HepG2 (cell line): ENCODE data around the gene FAM118A. TPM values are rescaled to one million over a fixed set of nuclear protein-coding genes. Genes with fewer than 3 reads are reported as not detected.
A peak's percentile ranks its signal among the peaks of the same experiment; 100 is the strongest.

Source experiments
- GATAD1 ChIP-seq: IDR thresholded peaks from 2 replicates; pipeline ENCODE4 v1.6.1; 2016; ENCODE audit warnings: missing genetic modification reagents, missing compliant biosample characterization
- GTF2F1 ChIP-seq: fragments of 150-350 bp; IDR thresholded peaks from 2 replicates; pipeline ENCODE4 v1.6.1; 2014; ENCODE audit warnings: low read length
- HCFC1 ChIP-seq: fragments of 150-350 bp; IDR thresholded peaks from 2 replicates; pipeline ENCODE4 v1.6.1; 2014; ENCODE audit warnings: low read depth, low read length
- LBX2 ChIP-seq: sonication (generic); formaldehyde crosslinking; IDR thresholded peaks from 2 replicates; pipeline ENCODE4 v1.5.0; 2020; ENCODE audit warnings: missing genetic modification reagents, mild to moderate bottlenecking, borderline replicate concordance
- MATR3 ChIP-seq: sonication (generic); formaldehyde crosslinking; IDR thresholded peaks from 2 replicates; pipeline ENCODE4 v1.4.0; 2020; ENCODE audit warnings: missing genetic modification reagents
- NFIC ChIP-seq: IDR thresholded peaks from 2 replicates; pipeline ENCODE4 v1.6.1; 2012; ENCODE audit warnings: mild to moderate bottlenecking, low read length, inconsistent platforms
- NR0B2 ChIP-seq: sonication (generic); formaldehyde crosslinking; IDR thresholded peaks from 2 replicates; pipeline ENCODE4 v1.4.0; 2020; ENCODE audit warnings: mild to moderate bottlenecking, missing genetic modification reagents
- PAF1 ChIP-seq: IDR thresholded peaks from 2 replicates; pipeline ENCODE4 v1.6.1; 2016; ENCODE audit warnings: missing genetic modification reagents, missing compliant biosample characterization
- RARG ChIP-seq: sonication (generic); formaldehyde crosslinking; IDR thresholded peaks from 2 replicates; pipeline ENCODE4 v1.4.0; 2020; ENCODE audit warnings: low read depth, mild to moderate bottlenecking, missing genetic modification reagents
- SAP130 ChIP-seq: IDR thresholded peaks from 2 replicates; pipeline ENCODE4 v1.6.1; 2016; ENCODE audit warnings: low read depth
- SMAD3 ChIP-seq: sonication (generic); formaldehyde crosslinking; IDR thresholded peaks from 2 replicates; pipeline ENCODE4 v1.4.0; 2020; ENCODE audit warnings: missing genetic modification reagents
- ZC3H4 ChIP-seq: sonication (generic); formaldehyde crosslinking; IDR thresholded peaks from 2 replicates; pipeline ENCODE4 v1.4.0; 2020; ENCODE audit warnings: missing genetic modification reagents, borderline replicate concordance
- ZNF101 ChIP-seq: sonication (generic); formaldehyde crosslinking; IDR thresholded peaks from 2 replicates; pipeline ENCODE4 v1.4.0; 2020; ENCODE audit warnings: mild to moderate bottlenecking, low read depth, missing genetic modification reagents, borderline replicate concordance
- ZNF17 ChIP-seq: sonication (generic); formaldehyde crosslinking; IDR thresholded peaks from 2 replicates; pipeline ENCODE4 v1.5.0; 2020; ENCODE audit warnings: mild to moderate bottlenecking, missing genetic modification reagents
- ZNF180 ChIP-seq: sonication (generic); formaldehyde crosslinking; IDR thresholded peaks from 2 replicates; pipeline ENCODE4 v1.4.0; 2020; ENCODE audit warnings: low read depth, missing genetic modification reagents, borderline replicate concordance
- ZNF326 ChIP-seq: sonication (generic); formaldehyde crosslinking; IDR thresholded peaks from 2 replicates; pipeline ENCODE4 v1.4.0; 2020; ENCODE audit warnings: missing genetic modification reagents, borderline replicate concordance
- ZNF331 ChIP-seq: sonication (generic); formaldehyde crosslinking; IDR thresholded peaks from 2 replicates; pipeline ENCODE4 v1.4.0; 2020; ENCODE audit warnings: missing genetic modification reagents
- ZNF350 ChIP-seq: sonication (generic); formaldehyde crosslinking; IDR thresholded peaks from 2 replicates; pipeline ENCODE4 v1.4.0; 2020; ENCODE audit warnings: mild to moderate bottlenecking, low read depth, missing genetic modification reagents, borderline replicate concordance
- ZNF382 ChIP-seq: sonication (generic); formaldehyde crosslinking; IDR thresholded peaks from 2 replicates; pipeline ENCODE4 v1.5.0; 2020; ENCODE audit warnings: missing genetic modification reagents, mild to moderate bottlenecking, borderline replicate concordance
- ZNF589 ChIP-seq: sonication (generic); formaldehyde crosslinking; conservative IDR thresholded peaks from 2 replicates; pipeline ENCODE4 v1.8.0; 2022; ENCODE audit warnings: mild to moderate bottlenecking, moderate library complexity, missing genetic modification reagents
- ZNF607 ChIP-seq: sonication (generic); formaldehyde crosslinking; IDR thresholded peaks from 2 replicates; pipeline ENCODE4 v1.5.1; 2020; ENCODE audit warnings: missing genetic modification reagents, mild to moderate bottlenecking, borderline replicate concordance
- ZNF670 ChIP-seq: sonication (generic); formaldehyde crosslinking; IDR thresholded peaks from 2 replicates; pipeline ENCODE4 v1.8.0; 2022; ENCODE audit warnings: mild to moderate bottlenecking, missing genetic modification reagents, borderline replicate concordance
- ZNF75D ChIP-seq: sonication (generic); formaldehyde crosslinking; IDR thresholded peaks from 2 replicates; pipeline ENCODE4 v1.8.1; 2023; ENCODE audit warnings: missing genetic modification reagents, mild to moderate bottlenecking, borderline replicate concordance
- ZNF773 ChIP-seq: sonication (generic); formaldehyde crosslinking; IDR thresholded peaks from 2 replicates; pipeline ENCODE4 v1.4.0; 2020; ENCODE audit warnings: missing genetic modification reagents, borderline replicate concordance
- ZNF878 ChIP-seq: sonication (generic); formaldehyde crosslinking; IDR thresholded peaks from 2 replicates; pipeline ENCODE4 v1.8.1; 2023; ENCODE audit warnings: mild to moderate bottlenecking, missing genetic modification reagents, moderate library complexity
- ZSCAN22 ChIP-seq: sonication (generic); formaldehyde crosslinking; IDR thresholded peaks from 2 replicates; pipeline ENCODE4 v1.4.0; 2020; ENCODE audit warnings: mild to moderate bottlenecking, missing genetic modification reagents
- polyA plus RNA-seq, 8 experiments: library from polyadenylated mRNA; depleted of rRNA in 3 of 8; stranded (reverse) in 7 of 8; unstranded in 1 of 8; fragments of >200 nt; fragmentation: Illumina TruSeq in 4 of 8; extraction: Trizol in 4 of 8; gene quantifications; 2 replicates each; pipeline versions ENCODE4 v1.2.1 to v1.2.3, GENCODE V29; 2011 to 2016; ENCODE audit warnings: low read depth in 4 of 8, missing spikeins in 1 of 8, mixed read lengths in 1 of 8; ENCODE audit not compliant: insufficient read depth in 1 of 8
- total RNA-seq, 5 experiments: library from RNA; depleted of rRNA; stranded (reverse); fragments of >200 nt; fragmentation: Illumina TruSeq; extraction: Trizol; gene quantifications; 2 replicates each; pipeline ENCODE4 v1.2.3, GENCODE V29; 2016; ENCODE audit warnings: low read depth in 1 of 5
- TF ChIP-seq, protein P1 (sequence below): sonication (generic); formaldehyde crosslinking; IDR thresholded peaks from 2 replicates; pipeline ENCODE4 v1.9.0; 2022; ENCODE audit warnings: low read depth, missing genetic modification reagents
- TF ChIP-seq, protein P2 (sequence below): sonication (generic); formaldehyde crosslinking; IDR thresholded peaks from 2 replicates; pipeline ENCODE4 v1.4.0; 2020; ENCODE audit warnings: mild to moderate bottlenecking, missing genetic modification reagents

Gene FAM118A
- total and polyA plus RNA-seq, 2 of the 13 experiments (the other 11 are each of a cell fraction or from before 2014, with no cell fraction given): 36.7 to 48.2 TPM

- TF ChIP-seq, protein P1, sequence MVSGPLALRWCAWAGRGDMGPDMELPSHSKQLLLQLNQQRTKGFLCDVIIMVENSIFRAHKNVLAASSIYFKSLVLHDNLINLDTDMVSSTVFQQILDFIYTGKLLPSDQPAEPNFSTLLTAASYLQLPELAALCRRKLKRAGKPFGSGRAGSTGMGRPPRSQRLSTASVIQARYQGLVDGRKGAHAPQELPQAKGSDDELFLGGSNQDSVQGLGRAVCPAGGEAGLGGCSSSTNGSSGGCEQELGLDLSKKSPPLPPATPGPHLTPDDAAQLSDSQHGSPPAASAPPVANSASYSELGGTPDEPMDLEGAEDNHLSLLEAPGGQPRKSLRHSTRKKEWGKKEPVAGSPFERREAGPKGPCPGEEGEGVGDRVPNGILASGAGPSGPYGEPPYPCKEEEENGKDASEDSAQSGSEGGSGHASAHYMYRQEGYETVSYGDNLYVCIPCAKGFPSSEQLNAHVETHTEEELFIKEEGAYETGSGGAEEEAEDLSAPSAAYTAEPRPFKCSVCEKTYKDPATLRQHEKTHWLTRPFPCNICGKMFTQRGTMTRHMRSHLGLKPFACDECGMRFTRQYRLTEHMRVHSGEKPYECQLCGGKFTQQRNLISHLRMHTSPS (CRISPR knock-in tag): peak; percentile 84
- TF ChIP-seq ZSCAN22 (CRISPR knock-in tag): peak; percentile 93
- TF ChIP-seq ZC3H4 (CRISPR knock-in tag): no peak
- TF ChIP-seq NFIC: no peak
- no peak for TF ChIP-seq ZNF180 (CRISPR knock-in tag)
- TF ChIP-seq ZNF589 (CRISPR knock-in tag): no peak
- TF ChIP-seq ZNF331 (CRISPR knock-in tag): no peak
- no peak for TF ChIP-seq PAF1
- no peak for TF ChIP-seq MATR3 (CRISPR knock-in tag)
- TF ChIP-seq ZNF326 (CRISPR knock-in tag): no peak
- no peak; the same call in 1 of the 2 replicates for TF ChIP-seq ZNF350 (CRISPR knock-in tag)
- TF ChIP-seq NR0B2: no peak
- no peak for TF ChIP-seq ZNF607
- TF ChIP-seq GTF2F1: no peak
- no peak for TF ChIP-seq ZNF878 (CRISPR knock-in tag)
- peak; percentile 37; the same call in 1 of the 2 replicates for TF ChIP-seq SAP130 (CRISPR knock-in tag)
- no peak for TF ChIP-seq ZNF773 (CRISPR knock-in tag)
- no peak for TF ChIP-seq ZNF382 (CRISPR knock-in tag)
- TF ChIP-seq ZNF670 (CRISPR knock-in tag): no peak
- no peak for TF ChIP-seq SMAD3 (CRISPR knock-in tag)
- TF ChIP-seq, protein P2, sequence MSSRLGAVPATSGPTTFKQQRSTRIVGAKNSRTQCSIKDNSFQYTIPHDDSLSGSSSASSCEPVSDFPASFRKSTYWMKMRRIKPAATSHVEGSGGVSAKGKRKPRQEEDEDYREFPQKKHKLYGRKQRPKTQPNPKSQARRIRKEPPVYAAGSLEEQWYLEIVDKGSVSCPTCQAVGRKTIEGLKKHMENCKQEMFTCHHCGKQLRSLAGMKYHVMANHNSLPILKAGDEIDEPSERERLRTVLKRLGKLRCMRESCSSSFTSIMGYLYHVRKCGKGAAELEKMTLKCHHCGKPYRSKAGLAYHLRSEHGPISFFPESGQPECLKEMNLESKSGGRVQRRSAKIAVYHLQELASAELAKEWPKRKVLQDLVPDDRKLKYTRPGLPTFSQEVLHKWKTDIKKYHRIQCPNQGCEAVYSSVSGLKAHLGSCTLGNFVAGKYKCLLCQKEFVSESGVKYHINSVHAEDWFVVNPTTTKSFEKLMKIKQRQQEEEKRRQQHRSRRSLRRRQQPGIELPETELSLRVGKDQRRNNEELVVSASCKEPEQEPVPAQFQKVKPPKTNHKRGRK (CRISPR knock-in tag): 0 out of 2 replicates have a peak, but pooled peaks have one; percentile 31
- TF ChIP-seq RARG (CRISPR knock-in tag): no peak
- TF ChIP-seq ZNF75D: no peak
- TF ChIP-seq GATAD1: no peak
- no peak for TF ChIP-seq HCFC1
- no peak for TF ChIP-seq LBX2
- TF ChIP-seq ZNF17 (CRISPR knock-in tag): no peak
- no peak for TF ChIP-seq ZNF101 (CRISPR knock-in tag)
Measured at GRCh38 chr22:45285263-45286058, 24.3 kb upstream of the FAM118A start (continued).
